Activated CD4-positive, alpha-beta T cell treated with anti-CD3 and anti-CD28 coated beads for 1 hour (primary cell): ENCODE measurements around the gene SEMA7A.
"Not testable (repeated sequence)": the region's sequence is repeated elsewhere in the genome, so short reads cannot be mapped to it uniquely, and the experiment has no call there.

ENCODE experiments used
- DNase-seq: peaks from one replicate; pipeline ENCODE4 v3.0.0-alpha.2; 2020

Gene SEMA7A

DNA sequence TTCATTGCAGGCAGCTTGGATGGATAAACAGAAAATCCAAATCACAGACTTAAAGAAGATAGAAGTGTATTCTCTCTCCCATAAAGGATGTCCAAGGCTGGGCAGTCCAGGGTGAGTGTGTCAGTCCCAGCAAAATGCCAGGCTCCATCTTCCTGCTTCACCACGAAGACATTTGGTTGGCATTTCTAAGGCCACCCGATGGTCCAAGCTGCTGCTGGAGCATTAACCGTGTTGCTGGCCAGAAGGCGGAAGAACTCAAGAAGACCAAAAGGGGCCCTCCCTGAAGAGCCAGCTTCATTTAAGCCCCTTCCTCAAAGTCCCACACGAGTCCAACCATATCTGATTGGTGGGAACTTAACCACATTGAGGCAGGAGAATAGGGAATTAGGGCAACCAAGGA is 63.3 kb downstream of the SEMA7A start:
- DNase-seq, result no peak

- DNase-seq, result no peak
These were observed 64.0 kb downstream of the SEMA7A start for GRCh38 chr15:74369756-74370155.

DNA sequence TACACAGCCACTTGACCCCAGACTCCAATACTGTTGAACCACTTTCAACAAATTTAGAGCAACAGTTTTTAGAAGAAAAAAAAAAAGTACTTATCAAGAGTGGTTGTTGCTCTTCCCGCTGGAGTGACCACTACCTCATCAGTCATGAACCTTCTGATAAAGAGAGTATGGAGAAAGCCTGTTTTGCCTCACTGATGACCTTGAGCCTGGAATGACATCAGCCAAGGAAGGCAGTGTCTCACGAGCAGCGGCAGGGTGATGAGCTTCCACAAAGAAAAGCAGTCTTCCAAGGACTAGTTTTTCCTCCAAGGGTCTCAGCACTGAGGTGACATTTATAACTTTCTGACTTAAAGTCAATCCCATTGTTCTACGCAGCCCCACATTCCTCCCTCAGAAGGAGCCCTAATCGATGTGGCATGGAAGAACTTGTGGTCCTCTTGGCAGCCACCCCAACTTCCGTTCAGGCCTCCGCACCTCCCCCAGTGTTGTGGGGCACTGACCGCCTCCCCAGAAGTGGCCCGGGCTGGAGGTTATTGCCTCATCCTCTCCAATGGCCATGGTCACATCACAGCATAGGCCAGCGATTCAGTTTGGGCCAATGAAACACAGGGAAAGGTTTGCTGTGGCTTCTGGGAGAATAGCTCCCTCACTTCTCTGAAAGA is 64.5 kb downstream of the SEMA7A start:
- no peak for DNase-seq

- DNase-seq, result no peak
These were observed 65.6 kb downstream of the SEMA7A start for GRCh38 chr15:74368121-74368520.

- DNase-seq, result no peak
These were observed 66.4 kb downstream of the SEMA7A start, which contains the start of gene CYP11A1 for GRCh38 chr15:74367296-74367854. TSS of gene CYP11A1 (minus strand) at chr15:74367646. CDS start at chr15:74367585, 61 bp downstream.

GRCh38 chr15:74365598-74366445 is 67.9 kb downstream of the SEMA7A start:
- no peak for DNase-seq

GRCh38 chr15:74364936-74365597 is 68.7 kb downstream of the SEMA7A start:
- no peak for DNase-seq

DNA sequence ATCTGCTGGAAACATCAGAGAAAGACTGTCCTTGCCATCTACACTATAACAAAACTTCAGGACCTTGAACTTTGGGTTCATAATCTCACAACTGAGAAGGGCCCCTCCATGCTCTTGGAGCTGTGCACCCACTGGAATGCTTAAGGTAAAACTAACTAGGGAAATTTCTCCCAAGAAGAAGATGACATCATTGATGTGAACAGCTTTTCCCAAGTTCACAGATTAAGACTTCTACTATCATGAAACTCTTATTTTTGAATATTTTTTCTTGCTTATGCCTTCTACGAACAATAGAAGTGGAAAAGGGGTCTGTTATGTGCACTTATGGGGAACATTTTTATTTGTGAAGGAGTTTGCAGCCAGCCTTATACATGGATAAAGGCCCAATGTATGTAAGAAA is 71.3 kb downstream of the SEMA7A start:
- DNase-seq, result no peak

DNA sequence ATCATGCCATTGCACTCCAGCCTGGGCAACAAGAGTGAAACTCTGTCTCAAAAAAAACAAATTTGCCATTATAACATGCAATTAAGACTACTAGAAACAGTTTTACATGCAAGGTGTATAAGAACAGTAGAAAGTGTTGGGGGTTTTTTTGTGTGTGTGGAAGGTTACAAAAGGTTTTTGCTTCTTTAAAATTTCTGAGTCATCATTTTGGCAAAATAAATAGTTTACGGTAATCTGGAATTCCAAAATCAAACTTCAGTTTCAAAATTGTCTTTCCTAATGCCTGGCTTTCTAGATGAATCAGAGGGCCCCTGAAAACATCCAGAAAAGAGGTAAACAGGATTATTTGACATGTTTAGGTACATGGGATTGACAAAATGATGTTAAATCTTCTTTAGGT is 72.9 kb downstream of the SEMA7A start:
- DNase-seq, result not testable (repeated sequence)

- not testable (repeated sequence) for DNase-seq
These were observed 74.4 kb downstream of the SEMA7A start for GRCh38 chr15:74359376-74359775.
